Kidney capillary endothelial cell (primary cell): ENCODE data around the gene AIDA.

ENCODE experiments used
- DNase-seq: peaks from one replicate; pipeline ENCODE4 v3.0.0-alpha.2; 2018; ENCODE audit warnings: low spot score

Gene AIDA

DNA sequence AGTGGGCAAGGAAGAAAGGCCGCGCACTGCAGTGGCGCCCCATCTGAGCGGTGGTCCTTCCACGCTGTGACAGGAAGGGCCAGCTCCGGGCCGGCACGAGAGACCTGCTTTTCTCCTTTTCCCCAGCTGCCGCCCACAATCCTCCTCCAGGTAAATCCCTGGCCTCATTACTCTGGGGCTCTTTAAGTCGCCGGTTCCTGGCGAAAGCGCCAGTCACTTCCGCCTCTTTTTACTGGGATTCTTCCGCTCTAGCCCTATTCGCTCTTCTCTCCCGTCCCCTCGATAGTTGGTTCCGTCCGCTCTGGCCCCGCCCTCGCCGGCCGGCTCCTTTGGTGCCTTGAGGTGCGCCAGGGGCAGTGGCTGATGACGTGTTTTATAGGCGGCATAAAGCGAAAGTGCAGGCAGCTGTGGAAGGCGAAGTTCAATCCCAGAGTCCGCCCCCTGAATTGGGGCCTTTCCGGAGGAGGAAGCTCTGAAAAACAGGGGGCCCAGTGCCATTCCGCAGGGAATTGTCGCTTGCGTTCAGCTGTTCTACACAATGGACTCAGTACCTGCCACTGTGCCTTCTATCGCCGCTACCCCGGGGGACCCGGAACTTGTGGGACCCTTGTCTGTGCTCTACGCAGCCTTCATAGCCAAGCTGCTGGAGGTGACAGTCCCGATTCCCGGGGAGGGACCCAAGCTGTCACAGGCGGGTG is 68.2 kb downstream of the AIDA start:
- DNase-seq = peak; percentile 96

DNA sequence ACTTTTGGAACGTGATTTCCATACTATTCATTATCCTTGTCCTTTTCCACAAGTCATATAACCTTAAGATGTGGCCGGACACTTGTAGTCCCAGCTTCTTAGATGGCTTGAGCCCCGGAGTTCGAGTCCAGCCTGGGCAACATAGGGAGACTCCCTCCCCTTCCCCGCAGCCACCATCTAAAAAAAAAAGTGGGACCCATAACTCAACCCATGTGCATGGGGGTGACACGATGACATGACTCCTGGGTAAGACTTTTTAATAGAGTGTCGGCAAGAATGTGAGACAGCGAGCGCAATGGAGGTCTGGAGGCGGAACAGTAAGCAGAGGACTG is 68.7 kb downstream of the AIDA start:
- DNase-seq = no peak

GRCh38 chr1:222642468-222642867 is 69.8 kb downstream of the AIDA start:
- no peak for DNase-seq

DNA sequence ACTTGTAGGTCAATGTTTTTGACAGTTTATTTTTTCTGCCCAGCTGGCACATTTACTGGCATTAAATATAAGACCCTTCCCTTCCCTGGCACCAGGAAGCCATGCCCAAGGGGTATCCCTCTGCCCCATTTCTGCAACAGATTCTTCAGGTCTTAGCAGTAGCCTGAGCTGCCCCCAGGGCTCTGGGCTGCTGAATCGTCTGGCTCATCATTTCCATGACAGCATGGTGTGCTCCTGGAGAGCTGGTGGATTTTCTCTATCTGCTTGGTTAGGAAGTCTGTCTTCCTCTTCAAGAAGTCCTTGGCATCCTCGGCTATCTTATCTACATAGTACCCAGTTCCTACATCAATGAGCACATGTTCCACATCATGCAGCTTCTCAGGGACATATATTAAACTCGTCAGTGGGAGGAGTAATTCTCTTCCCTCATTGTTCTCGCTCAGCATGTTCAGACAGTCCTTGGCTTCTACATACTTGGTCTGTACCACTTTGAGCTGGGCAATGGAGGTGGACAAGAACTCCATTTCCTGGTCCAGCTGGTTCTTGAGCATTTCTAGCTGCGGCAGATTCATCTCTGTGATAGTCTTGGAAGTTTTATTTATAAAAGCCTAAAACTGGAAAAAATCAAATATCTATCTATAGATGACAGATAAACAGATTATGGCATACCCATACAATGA is 70.9 kb downstream of the AIDA start:
- no peak for DNase-seq

- peak; percentile 84 for DNase-seq
Observed at GRCh38 chr1:222634180-222635013, 77.9 kb downstream of the AIDA start.

GRCh38 chr1:222632749-222633148 is 79.5 kb downstream of the AIDA start:
- DNase-seq = no peak

DNA sequence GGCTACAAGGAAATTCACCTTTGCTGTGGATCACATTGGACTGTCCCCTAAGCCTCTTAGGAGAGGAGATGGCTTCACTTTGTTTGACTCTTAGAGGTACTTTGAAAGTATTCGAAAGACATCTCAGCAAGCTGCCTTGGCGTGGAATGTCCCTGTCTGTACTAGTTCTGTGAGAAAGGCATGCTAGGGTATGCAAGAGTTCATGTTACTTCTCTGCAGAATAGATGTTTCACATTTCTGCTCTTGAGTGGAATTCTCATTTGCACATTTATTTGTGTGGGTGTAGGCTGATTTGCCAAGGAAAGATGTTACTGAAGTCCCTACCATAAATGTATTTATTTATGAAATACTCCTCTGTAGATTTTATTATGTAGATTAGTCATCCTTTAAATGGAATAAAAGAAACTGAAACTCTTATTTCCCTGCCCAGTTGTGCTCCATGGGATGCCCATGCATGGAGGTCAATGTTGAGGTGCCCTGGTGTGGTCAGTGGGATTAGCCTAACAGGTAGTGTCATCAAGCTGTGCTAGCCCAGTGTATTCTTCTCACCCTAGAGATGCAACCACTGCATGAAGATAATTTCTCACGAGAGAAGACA is 80.6 kb downstream of the AIDA start:
- no peak for DNase-seq

GRCh38 chr1:222629921-222630535 is 82.3 kb downstream of the AIDA start:
- no peak for DNase-seq

DNA sequence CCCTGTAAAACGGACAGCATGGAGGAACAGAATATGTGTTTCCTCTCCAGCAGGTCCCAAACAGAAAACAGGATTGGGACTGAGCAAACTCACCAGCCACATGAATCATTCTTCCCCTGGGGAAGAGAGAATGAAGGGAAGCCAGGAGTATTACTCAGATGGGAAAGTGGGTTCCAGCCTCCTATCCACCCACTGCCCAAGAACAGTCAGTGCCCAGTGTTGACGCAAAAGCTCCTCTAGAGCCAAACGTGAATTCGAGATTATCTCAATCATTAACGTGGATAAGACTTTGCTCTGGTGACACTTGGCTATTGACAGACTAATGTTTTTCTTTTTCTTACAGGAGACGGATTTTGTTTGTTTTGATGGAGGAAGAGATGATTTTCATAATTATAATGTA is 85.1 kb downstream of the AIDA start:
- DNase-seq = no peak

- DNase-seq = no peak
Observed at GRCh38 chr1:222624214-222624613, 88.1 kb downstream of the AIDA start.

DNA sequence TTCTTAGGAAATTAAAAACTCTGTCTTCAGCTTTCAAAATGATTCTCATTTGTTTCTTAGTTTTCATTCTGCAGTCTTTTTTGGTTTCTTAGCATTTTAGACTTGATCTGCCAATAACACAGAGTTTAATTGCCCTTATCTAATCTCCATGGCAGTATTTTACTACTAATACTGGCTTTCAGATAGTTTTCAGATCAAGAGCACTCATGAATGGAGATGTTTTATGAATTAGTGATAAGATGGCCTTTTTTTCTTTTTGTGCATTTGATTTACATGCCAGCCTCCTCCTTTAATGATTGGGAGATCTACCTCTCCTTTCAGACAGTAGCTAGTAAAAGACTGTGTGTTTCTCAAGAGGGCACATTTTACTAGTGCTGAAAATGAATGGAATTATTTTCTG is 88.8 kb downstream of the AIDA start:
- DNase-seq = no peak

DNA sequence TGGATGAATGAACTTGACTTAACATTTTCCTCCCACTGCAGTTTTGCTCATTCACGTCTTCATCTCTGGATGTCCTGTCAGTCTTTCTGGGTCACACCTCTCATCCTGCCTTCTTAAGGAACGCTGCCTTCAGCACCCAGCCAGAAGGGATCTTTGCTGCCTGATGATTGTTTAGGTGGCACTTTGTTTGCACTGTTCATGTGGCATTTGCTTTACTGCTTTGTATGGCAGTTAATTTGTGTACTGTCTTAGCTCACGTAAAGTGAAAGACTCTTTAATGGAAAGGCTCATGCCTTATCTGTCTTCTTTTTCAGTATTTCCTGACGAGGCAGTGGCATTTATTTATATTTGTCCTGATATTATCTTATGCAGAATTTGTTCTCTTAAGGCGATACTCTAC is 89.5 kb downstream of the AIDA start:
- DNase-seq = no peak

DNA sequence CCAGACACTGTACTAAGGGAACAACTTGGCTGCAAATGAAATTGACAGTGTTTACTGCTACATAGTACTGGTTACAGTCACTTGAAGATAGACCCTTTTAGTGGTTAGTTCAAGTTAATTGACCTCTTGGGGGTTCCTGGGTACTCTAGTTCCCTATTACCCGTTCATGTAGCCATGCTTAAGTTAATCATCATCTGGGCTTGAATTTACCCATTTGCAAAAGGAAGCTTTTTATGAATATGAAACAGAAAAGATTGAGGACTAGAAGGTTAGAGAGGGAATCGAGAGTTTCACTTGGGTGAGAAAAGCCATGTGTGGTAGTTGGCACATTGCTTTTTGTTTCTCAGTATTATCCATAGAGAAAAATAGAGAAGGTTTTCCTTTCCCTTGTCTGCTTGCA is 91.7 kb downstream of the AIDA start:
- DNase-seq = no peak

GRCh38 chr1:222618880-222619596 is 93.3 kb downstream of the AIDA start:
- DNase-seq = no peak
